OCI-M1 (cell line): Measurements from ENCODE around the gene MMP3.

Experiments used
- DNase-seq: peaks from one replicate; lab custom pipeline; 2025; lab: John Stamatoyannopoulos, UW

MMP3 gene

DNA sequence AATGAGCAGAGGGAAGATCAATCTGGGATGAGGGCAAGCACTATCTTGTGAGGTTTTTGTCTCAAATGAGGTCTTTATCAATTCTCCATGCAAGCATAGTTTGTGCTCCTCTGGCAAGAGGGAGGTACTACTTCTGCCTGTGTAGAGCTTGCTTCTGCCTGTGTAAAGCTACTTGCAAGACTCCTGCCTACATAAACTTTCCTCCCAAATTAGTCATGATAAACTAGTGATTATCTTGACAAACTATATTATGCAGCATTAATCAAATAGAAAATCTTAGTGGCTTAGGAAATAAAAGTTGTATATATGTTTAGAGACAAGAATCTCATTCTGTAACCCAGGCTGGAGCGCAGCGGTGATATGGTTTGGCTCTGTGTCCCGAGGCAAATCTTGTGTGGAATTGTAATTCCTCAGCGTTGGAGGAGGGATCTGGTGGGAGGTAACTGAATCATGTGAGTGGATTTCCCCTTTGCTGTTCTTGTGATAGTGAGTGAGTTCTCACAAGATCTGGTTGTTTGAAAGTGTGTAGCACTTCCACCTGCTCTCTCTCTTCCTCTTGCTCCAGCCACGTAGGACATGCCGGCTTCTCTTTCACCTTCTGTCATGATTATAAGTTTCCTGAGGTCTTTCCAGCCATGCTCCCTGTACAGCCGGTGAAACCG, 54.9 kb downstream of the MMP3 start:
- no peak for DNase-seq
